ENCODE measurements around the gene RPS3A. TPM values are rescaled to one million over a fixed set of nuclear protein-coding genes. Genes with fewer than 3 reads are reported as not detected.

The RPS3A gene
- total RNA-seq, 1 experiment from 2014 or later = 2,446 TPM

DNA sequence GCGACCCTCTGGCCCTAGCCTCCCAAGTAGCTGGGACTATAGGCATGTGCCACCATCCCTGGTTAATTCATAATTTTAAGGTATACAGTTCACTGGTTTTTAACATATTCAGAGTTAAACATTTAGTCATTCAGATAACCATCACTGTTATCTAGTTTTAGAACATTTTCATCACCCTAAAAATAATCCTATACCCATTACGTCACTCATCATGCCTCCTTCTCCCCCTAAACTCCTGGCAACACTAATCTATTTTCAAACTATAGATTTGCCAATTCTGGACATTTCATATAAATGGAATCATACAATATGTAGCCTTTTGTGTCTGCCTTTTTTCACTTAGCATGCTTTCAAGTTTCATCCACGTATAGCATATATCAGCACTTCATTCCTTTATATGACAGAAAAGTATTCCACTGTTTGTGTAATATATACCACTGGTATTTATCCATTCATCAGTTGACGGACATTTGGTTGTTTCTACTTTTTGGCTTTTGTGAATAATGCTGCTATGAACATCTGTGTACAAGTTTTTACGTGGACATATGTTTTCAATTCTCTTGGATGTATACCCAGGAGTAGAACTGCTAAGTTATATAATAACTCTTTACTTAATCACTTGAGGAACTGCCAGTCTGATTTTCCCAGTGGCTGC, 32.0 kb upstream of the RPS3A start:
- ChIA-PET RAD21 (ENCODE audit: low non-redundant PET in 1 of 2, low total read pairs in 2 of 2, uncharacterized antibody in 2 of 2, unreplicated experiment in 2 of 2) (no interaction called here), CTCF (no interaction called here), POLR2A (no interaction called here)
- DNase-seq (ENCODE audit: low read depth, low spot score) = no peak
- Histone ChIP-seq H3K79me2 (ENCODE audit: insufficient read depth, low read length) (no peaks in the 10 kb centered on the region), H3K4me1 (ENCODE audit: control insufficient read depth in 1 of 2, insufficient read depth in 2 of 2, low read length in 2 of 2) (no peaks in the 10 kb centered on the region), H3K27me3 (ENCODE audit: insufficient read depth, low read length) (no peaks in the 10 kb centered on the region), H3K4me2 (ENCODE audit: low read length) (no peak overlapping the region), H3K36me3 (ENCODE audit: control insufficient read depth in 1 of 2, insufficient read depth in 2 of 2, low read length in 2 of 2) (no peaks in the 10 kb centered on the region), H3K4me3 (replicated peaks in 1 of 2; ENCODE audit: low read depth in 1 of 2, low read length in 2 of 2) (no peak overlapping the region), H2AFZ (ENCODE audit: low read depth, low read length, poor library complexity, severe bottlenecking) (no peak overlapping the region), H3K9ac (ENCODE audit: low read length) (no peak overlapping the region), H4K20me1 (ENCODE audit: insufficient read depth) (no peaks in the 10 kb centered on the region), H3K9me2 (ENCODE audit: insufficient read depth) (no peaks in the 10 kb centered on the region), H3K9me3 (ENCODE audit: control insufficient read depth in 1 of 2, insufficient read depth in 1 of 2, low read depth in 1 of 2, low read length in 2 of 2) (no peaks in the 10 kb centered on the region), H3K27ac (ENCODE audit: low read depth, low read length) (no peak overlapping the region)
- no peak for ATAC-seq
- intact Hi-C loops (cut with micrococcal nuclease) = no loop called here
- TF ChIP-seq ZFX (IDR thresholded peaks at IDR 0.05) (no peak), SRF (IDR thresholded peaks at IDR 0.05; ENCODE audit: low read depth) (no peak)
- BruUV-seq (replicated peaks) = no TSS peak

- intact Hi-C loops (cut with micrococcal nuclease) = no loop called here
- no peak overlapping the region for H3K4me2 ChIP-seq (ENCODE audit: low read length)
- H3K9me2 ChIP-seq (ENCODE audit: insufficient read depth) = no peaks in the 10 kb centered on the region
- no peaks in the 10 kb centered on the region for H4K20me1 ChIP-seq (ENCODE audit: insufficient read depth)
- RAD21 ChIA-PET (ENCODE audit: low non-redundant PET in 1 of 2, low total read pairs in 2 of 2, uncharacterized antibody in 2 of 2, unreplicated experiment in 2 of 2) = no interaction called here
- H3K9me3 ChIP-seq (ENCODE audit: control insufficient read depth in 1 of 2, insufficient read depth in 1 of 2, low read depth in 1 of 2, low read length in 2 of 2) = no peaks in the 10 kb centered on the region
- no peaks in the 10 kb centered on the region for H3K79me2 ChIP-seq (ENCODE audit: insufficient read depth, low read length)
- no peak overlapping the region for H2AFZ ChIP-seq (ENCODE audit: low read depth, low read length, poor library complexity, severe bottlenecking)
- no TSS peak for BruUV-seq (replicated peaks)
- no peaks in the 10 kb centered on the region for H3K4me1 ChIP-seq (ENCODE audit: control insufficient read depth in 1 of 2, insufficient read depth in 2 of 2, low read length in 2 of 2)
- no peaks in the 10 kb centered on the region for H3K36me3 ChIP-seq (ENCODE audit: control insufficient read depth in 1 of 2, insufficient read depth in 2 of 2, low read length in 2 of 2)
- CTCF ChIA-PET = no interaction called here
- ATAC-seq (no peak), DNase-seq (ENCODE audit: low read depth, low spot score) (no peak)
- H3K27me3 ChIP-seq (ENCODE audit: insufficient read depth, low read length) = no peaks in the 10 kb centered on the region
- H3K27ac ChIP-seq (ENCODE audit: low read depth, low read length) = no peak overlapping the region
- POLR2A ChIA-PET = no interaction called here
- no peak overlapping the region for H3K9ac ChIP-seq (ENCODE audit: low read length)
- H3K4me3 ChIP-seq (replicated peaks in 1 of 2; ENCODE audit: low read depth in 1 of 2, low read length in 2 of 2) = no peak overlapping the region
- TF ChIP-seq ZNF274 (IDR thresholded peaks at IDR 0.05; ENCODE audit: low read depth, low read length) (no peak), EGR1 (IDR thresholded peaks at IDR 0.05; ENCODE audit: low read depth) (no peak), RAD21 (IDR thresholded peaks at IDR 0.05; ENCODE audit: low read depth) (no peak), FOSL1 (IDR thresholded peaks at IDR 0.05; ENCODE audit: low read depth) (no peak), SP1 (IDR thresholded peaks at IDR 0.05; ENCODE audit: low read depth) (no peak), SIN3A (IDR thresholded peaks at IDR 0.05; ENCODE audit: low read depth) (no peak), ZBTB33 (IDR thresholded peaks at IDR 0.05; ENCODE audit: extremely low read depth, insufficient replicate concordance, low read length) (no peak), CEBPB (IDR thresholded peaks at IDR 0.05; ENCODE audit: low read depth) (no peak), POLR2A (IDR thresholded peaks at IDR 0.05; ENCODE audit: borderline replicate concordance, extremely low read depth, insufficient read depth, insufficient read length) (no peak), TCF7L2 (IDR thresholded peaks at IDR 0.05; ENCODE audit: borderline replicate concordance, extremely low read depth, insufficient read depth, insufficient read length) (no peak), EZH2 (IDR thresholded peaks at IDR 0.05) (no peak), EZH2phosphoT487 (IDR thresholded peaks at IDR 0.05; ENCODE audit: borderline replicate concordance) (no peak), YY1 (IDR thresholded peaks at IDR 0.05; ENCODE audit: extremely low read depth, insufficient replicate concordance, low read depth, low read length) (no peak)
- TF ChIP-seq, protein P1, sequence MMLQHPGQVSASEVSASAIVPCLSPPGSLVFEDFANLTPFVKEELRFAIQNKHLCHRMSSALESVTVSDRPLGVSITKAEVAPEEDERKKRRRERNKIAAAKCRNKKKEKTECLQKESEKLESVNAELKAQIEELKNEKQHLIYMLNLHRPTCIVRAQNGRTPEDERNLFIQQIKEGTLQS (IDR thresholded peaks at IDR 0.05) = no peak
These were observed 25.0 kb upstream of the RPS3A start for GRCh38 chr4:151074416-151074916.

Measured in HCT116 (cell line).